ENCODE results near the gene LRRC28. TPM values are rescaled to one million over a fixed set of nuclear protein-coding genes. Genes with fewer than 3 reads are reported as not detected.

Gene LRRC28
- total RNA-seq (10 to 100 TPM; 78.9 to 100.0 TPM), polyA plus RNA-seq (ENCODE audit: insufficient read depth, low read depth, low replicate concordance) (97.1 TPM)
- long read RNA-seq, donor 1, full-length matches to known transcripts = 2 of 2 reads
- long read RNA-seq, donor 1, partial matches to known transcripts = 0 of 2 reads
- long read RNA-seq, donor 1, other reads (novel, unspliced or antisense) = 0 of 2 reads
- long read RNA-seq, donor 2, full-length matches to known transcripts = 3 of 3 reads
- long read RNA-seq, donor 2, partial matches to known transcripts = 0 of 3 reads
- long read RNA-seq, donor 2, other reads (novel, unspliced or antisense) = 0 of 3 reads

DNA sequence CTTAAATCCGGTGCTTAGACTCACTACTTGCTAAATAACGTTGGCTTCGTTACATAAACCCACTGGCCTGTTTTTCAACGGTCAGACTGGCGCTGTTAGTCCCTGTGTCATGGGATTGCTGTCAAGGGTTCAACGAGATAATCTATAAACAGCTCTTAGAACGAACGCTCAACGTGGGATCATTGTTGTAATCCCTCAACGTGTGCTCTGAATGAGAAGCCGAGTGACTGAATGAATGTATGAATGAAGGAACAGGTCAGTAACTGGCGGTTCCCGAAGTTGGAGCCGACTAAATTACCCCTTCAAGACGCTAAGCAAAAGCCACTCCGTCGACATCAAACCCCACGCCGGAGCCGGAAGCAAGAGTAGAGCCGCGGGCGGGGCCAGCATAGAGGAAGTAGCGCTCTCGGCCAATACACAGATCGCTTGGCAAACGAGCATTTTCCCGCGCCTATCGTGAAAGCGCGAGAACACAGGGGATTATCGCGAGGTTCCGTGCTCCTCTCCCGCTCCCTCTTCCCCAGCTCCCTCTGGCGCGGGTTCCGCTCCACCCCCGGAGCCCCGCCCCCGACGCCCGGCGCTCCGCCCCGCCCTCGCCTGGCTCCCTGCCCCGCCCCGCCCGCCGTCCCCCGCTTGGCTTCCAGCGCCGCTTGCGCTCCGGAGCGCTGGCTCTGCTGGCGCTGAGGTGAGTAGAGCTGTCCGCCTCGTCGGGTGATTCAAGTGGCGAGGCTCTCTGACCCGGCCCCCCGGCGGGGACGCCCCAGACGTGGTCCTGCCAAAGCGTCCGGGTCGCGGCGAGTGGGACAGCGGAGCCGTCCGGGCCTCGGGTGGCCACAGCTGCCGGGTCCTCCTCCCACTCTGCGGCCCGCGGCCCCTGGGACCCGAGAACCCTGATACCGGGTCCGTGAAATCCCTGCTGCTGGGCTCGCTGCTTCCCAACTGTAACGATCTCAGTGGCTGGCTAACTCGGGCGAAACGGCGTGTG, at the start of gene LRRC28:
TSS of gene LRRC28 (plus strand) at position 625 of the 985 bp plus-strand sequence. CDS start 4,477 bp downstream, outside the sequence.
- H3K27me3 ChIP-seq = no peaks in the 10 kb centered on the region
- intact Hi-C loops (cut with DNase I; ENCODE audit: low total_unique reads) = no loop called here
- peak within 1 kb of the TSS; percentile 73 to 88 for H3K4me3 ChIP-seq
- H3K9me3 ChIP-seq = no peaks in the 10 kb centered on the region
- TF ChIP-seq, protein P1, sequence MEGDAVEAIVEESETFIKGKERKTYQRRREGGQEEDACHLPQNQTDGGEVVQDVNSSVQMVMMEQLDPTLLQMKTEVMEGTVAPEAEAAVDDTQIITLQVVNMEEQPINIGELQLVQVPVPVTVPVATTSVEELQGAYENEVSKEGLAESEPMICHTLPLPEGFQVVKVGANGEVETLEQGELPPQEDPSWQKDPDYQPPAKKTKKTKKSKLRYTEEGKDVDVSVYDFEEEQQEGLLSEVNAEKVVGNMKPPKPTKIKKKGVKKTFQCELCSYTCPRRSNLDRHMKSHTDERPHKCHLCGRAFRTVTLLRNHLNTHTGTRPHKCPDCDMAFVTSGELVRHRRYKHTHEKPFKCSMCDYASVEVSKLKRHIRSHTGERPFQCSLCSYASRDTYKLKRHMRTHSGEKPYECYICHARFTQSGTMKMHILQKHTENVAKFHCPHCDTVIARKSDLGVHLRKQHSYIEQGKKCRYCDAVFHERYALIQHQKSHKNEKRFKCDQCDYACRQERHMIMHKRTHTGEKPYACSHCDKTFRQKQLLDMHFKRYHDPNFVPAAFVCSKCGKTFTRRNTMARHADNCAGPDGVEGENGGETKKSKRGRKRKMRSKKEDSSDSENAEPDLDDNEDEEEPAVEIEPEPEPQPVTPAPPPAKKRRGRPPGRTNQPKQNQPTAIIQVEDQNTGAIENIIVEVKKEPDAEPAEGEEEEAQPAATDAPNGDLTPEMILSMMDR (IDR thresholded peaks at IDR 0.05) = no peak
- peak; percentile 50 for TF ChIP-seq POLR2A (IDR thresholded peaks at IDR 0.05)
- DNase-seq = peak; percentile 99
- no peaks in the 10 kb centered on the region for H3K36me3 ChIP-seq (ENCODE audit: low read depth, missing control alignments)
- peaks cover 9% of the 10 kb centered on the region for H3K4me1 ChIP-seq
- peak within 1 kb of the TSS; percentile 88 to 92 for H3K27ac ChIP-seq
- WGBS, 2 donors = 1% methylated on average over 47 to 73 of the region's 90 CpGs

DNA sequence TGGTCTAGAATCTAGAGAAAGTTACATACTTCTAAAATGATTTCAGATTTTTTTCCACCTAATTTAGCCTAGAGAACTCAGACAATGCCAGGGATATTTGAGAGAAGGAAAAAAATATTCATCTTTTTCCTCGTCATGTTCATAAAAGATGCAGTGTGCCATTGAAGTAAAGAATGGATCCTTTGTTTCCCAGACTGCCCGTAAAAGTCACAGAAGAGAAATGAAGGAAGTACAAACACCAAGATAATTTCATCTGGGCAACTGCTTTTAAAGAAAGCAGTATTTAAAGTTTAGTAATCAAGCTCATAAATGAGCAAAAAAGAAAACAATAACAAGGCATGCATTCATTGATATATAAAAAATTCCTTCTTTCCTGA, 49.1 kb upstream of the LRRC28 start:
- no peaks in the 10 kb centered on the region for H3K9me3 ChIP-seq
- H3K4me3 ChIP-seq = no peak overlapping the region
- TF ChIP-seq POLR2A (IDR thresholded peaks at IDR 0.05) = no peak
- TF ChIP-seq, protein P1 (IDR thresholded peaks at IDR 0.05) = no peak
- intact Hi-C loops (cut with DNase I; ENCODE audit: low total_unique reads) = no loop called here
- no peaks in the 10 kb centered on the region for H3K4me1 ChIP-seq
- no peak for DNase-seq
- H3K36me3 ChIP-seq (ENCODE audit: low read depth, missing control alignments) = no peaks in the 10 kb centered on the region
- WGBS, 2 donors = 60 to 69% methylated on average over 2 of the region's 2 CpGs
- no peak overlapping the region for H3K27ac ChIP-seq
- H3K27me3 ChIP-seq = no peaks in the 10 kb centered on the region

DNA sequence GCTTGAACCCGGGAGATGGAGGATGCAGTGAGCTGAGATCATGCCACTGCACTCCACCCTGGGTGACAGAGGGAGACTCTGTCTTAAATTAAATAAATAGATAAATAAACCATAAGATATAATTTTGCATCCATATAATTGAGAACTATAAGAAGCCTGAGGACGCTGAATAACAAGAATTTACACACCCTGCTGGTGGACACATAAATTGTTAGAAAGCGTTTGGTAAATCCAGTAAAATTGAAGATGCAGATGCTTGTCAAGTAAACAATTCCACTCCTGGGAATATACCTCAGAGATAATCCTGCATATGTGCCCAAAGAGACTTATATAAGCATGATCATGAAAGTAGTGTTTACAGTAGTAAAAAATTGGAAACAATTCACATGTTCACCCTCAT, 43.6 kb upstream of the LRRC28 start:
- H3K4me1 ChIP-seq = peaks cover 6% of the 10 kb centered on the region
- no peak for DNase-seq
- H3K27ac ChIP-seq = no peak overlapping the region
- TF ChIP-seq, protein P1 (IDR thresholded peaks at IDR 0.05) = no peak
- TF ChIP-seq POLR2A (IDR thresholded peaks at IDR 0.05) = no peak
- H3K9me3 ChIP-seq = no peaks in the 10 kb centered on the region
- no peaks in the 10 kb centered on the region for H3K27me3 ChIP-seq
- 91 to 93% methylated on average over 3 of the region's 3 CpGs for WGBS, 2 donors
- H3K36me3 ChIP-seq (ENCODE audit: low read depth, missing control alignments) = no peaks in the 10 kb centered on the region
- intact Hi-C loops (cut with DNase I; ENCODE audit: low total_unique reads) = loop anchor here (5.0 kb wide), 1 partner anchor 100 kb away; the partner anchor contains the start of gene SYNM
- no peak overlapping the region for H3K4me3 ChIP-seq

DNA sequence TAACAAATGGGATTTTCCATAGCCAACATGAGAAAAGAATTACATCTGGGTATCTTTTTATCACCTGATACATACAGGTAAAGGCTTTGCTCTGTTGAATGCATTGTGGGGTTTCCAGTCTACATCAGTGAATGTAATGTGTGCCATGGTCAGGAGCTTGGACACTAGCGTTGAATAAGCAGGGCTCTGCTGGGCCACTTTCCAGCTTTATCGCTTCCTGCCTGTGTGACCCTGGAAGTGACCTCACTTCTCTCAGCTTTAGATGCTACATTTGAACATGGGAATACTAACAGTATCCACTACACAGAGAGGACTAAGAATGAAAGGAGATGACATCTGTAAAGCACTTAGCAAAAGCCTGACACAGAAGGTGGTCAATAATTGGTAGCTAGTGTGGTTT, 42.0 kb upstream of the LRRC28 start:
- Histone ChIP-seq H3K27ac (no peak overlapping the region), H3K36me3 (ENCODE audit: low read depth, missing control alignments) (no peaks in the 10 kb centered on the region), H3K27me3 (no peaks in the 10 kb centered on the region), H3K4me1 (peaks cover 10% of the 10 kb centered on the region), H3K4me3 (no peak overlapping the region), H3K9me3 (no peaks in the 10 kb centered on the region)
- intact Hi-C loops (cut with DNase I; ENCODE audit: low total_unique reads) = loop anchor here (5.0 kb wide), 1 partner anchor 102 kb away; the partner anchor contains the start of gene SYNM
- DNase-seq = no peak
- WGBS, 2 donors = 49 to 51% methylated on average over 2 of the region's 2 CpGs
- TF ChIP-seq, protein P1 (IDR thresholded peaks at IDR 0.05) = no peak
- TF ChIP-seq POLR2A (IDR thresholded peaks at IDR 0.05) = no peak
